Trophoblast cell (in vitro differentiated cells and primary cell): ENCODE measurements around the gene HES6.

Experiments
- DNase-seq, 2 donors: peaks; one replicate each; pipeline ENCODE4 v3.0.0-alpha.2; 2016
- H2AFZ ChIP-seq: 2 replicates; pipeline ENCODE4 v1.6.1; 2013; ENCODE audit warnings: low read length, moderate library complexity, mild to moderate bottlenecking; ENCODE audit not compliant: insufficient read depth, poor library complexity
- H2AK5ac ChIP-seq: 2 replicates; pipeline ENCODE4 v1.6.1; 2013; ENCODE audit warnings: mild to moderate bottlenecking, low read length
- H2BK120ac ChIP-seq: 2 replicates; pipeline ENCODE4 v1.6.1; 2013; ENCODE audit warnings: low read length, mild to moderate bottlenecking, moderate library complexity; ENCODE audit not compliant: insufficient read depth, poor library complexity
- H2BK12ac ChIP-seq: 2 replicates; pipeline ENCODE4 v1.6.1; 2013; ENCODE audit warnings: mild to moderate bottlenecking, low read length, moderate library complexity
- H2BK5ac ChIP-seq: 2 replicates; pipeline ENCODE4 v1.6.1; 2013; ENCODE audit warnings: low read length, low read depth, moderate library complexity, mild to moderate bottlenecking; ENCODE audit not compliant: poor library complexity
- H3K14ac ChIP-seq: 2 replicates; pipeline ENCODE4 v1.6.1; 2013; ENCODE audit warnings: mild to moderate bottlenecking, low read length
- H3K18ac ChIP-seq: 2 replicates; pipeline ENCODE4 v1.6.1; 2013; ENCODE audit warnings: mild to moderate bottlenecking, low read length
- H3K23ac ChIP-seq: 2 replicates; pipeline ENCODE4 v1.6.1; 2013; ENCODE audit warnings: low read length
- H3K27ac ChIP-seq: 2 replicates; pipeline ENCODE4 v1.5.1; 2013; ENCODE audit warnings: low read depth, mild to moderate bottlenecking, inconsistent platforms, low read length, moderate library complexity
- H3K27me3 ChIP-seq: 2 replicates; pipeline ENCODE4 v1.6.1; 2013; ENCODE audit warnings: inconsistent platforms, mild to moderate bottlenecking, low read length, moderate library complexity; ENCODE audit not compliant: insufficient read depth
- H3K36me3 ChIP-seq, 2 experiments: 1 replicate in 1 of 2; 2 replicates in 1 of 2; pipeline ENCODE4 v1.6.1; 2013; ENCODE audit warnings: low read length in 2 of 2, mild to moderate bottlenecking in 2 of 2, moderate library complexity in 1 of 2; ENCODE audit not compliant: insufficient read depth in 2 of 2, control insufficient read depth in 1 of 2
- H3K4ac ChIP-seq: 2 replicates; pipeline ENCODE4 v1.6.1; 2013; ENCODE audit warnings: low read depth, mild to moderate bottlenecking, low read length, moderate library complexity
- H3K4me1 ChIP-seq, 2 experiments: 1 replicate in 1 of 2; 2 replicates in 1 of 2; pipeline ENCODE4 v1.6.1; 2013; ENCODE audit warnings: low read length in 2 of 2, mild to moderate bottlenecking in 2 of 2, moderate library complexity in 1 of 2; ENCODE audit not compliant: insufficient read depth in 2 of 2, control insufficient read depth in 1 of 2
- H3K4me2 ChIP-seq: 2 replicates; pipeline ENCODE4 v1.6.1; 2013; ENCODE audit warnings: inconsistent platforms, mild to moderate bottlenecking, low read length, moderate library complexity
- H3K4me3 ChIP-seq: 2 replicates; pipeline ENCODE4 v1.5.1; 2013; ENCODE audit warnings: mild to moderate bottlenecking, low read depth, low read length, inconsistent platforms
- H3K79me1 ChIP-seq: one replicate; pipeline ENCODE4 v1.6.1; 2013; ENCODE audit warnings: low read length
- H3K79me2 ChIP-seq: 2 replicates; pipeline ENCODE4 v1.6.1; 2013; ENCODE audit warnings: low read length, mild to moderate bottlenecking; ENCODE audit not compliant: control insufficient read depth, insufficient read depth, poor library complexity
- H3K9ac ChIP-seq: 2 replicates; pipeline ENCODE4 v1.6.1; 2013; ENCODE audit warnings: mild to moderate bottlenecking, low read length
- H3K9me3 ChIP-seq: 2 replicates; pipeline ENCODE4 v1.6.1; 2013; ENCODE audit warnings: low read depth, mild to moderate bottlenecking, control low read depth, inconsistent platforms, low read length; ENCODE audit not compliant: insufficient read depth
- H4K12ac ChIP-seq: 2 replicates; pipeline ENCODE4 v1.6.1; 2013; ENCODE audit warnings: low read depth, mild to moderate bottlenecking, low read length, moderate library complexity
- H4K8ac ChIP-seq: 2 replicates; pipeline ENCODE4 v1.6.1; 2013; ENCODE audit warnings: low read depth, mild to moderate bottlenecking, low read length, moderate library complexity
- H4K91ac ChIP-seq: one replicate; pipeline ENCODE4 v1.6.1; 2013; ENCODE audit warnings: low read depth, mild to moderate bottlenecking, low read length, moderate library complexity
- WGBS: extraction: QIAGEN DNeasy Blood & Tissue Kit; methylation state at CpG from one replicate; pipeline ENCODE4 v1.1.7; 2013; ENCODE audit warnings: missing lambda C conversion rate; ENCODE audit not compliant: insufficient read length, insufficient coverage; ENCODE audit errors: extremely low coverage; 5-methylcytosine and 5-hydroxymethylcytosine counted together

Gene HES6

GRCh38 chr2:238202326-238203093 lies 37.3 kb downstream of the HES6 start:
- Histone ChIP-seq H4K8ac (peak overlapping the region; percentile 66), H3K79me1 (peaks cover 9% of the 10 kb centered on the region), H3K23ac (no peak overlapping the region), H2BK12ac (no peak overlapping the region), H3K4me2 (peak overlapping the region; percentile 63), H3K9me3 (no peaks in the 10 kb centered on the region), H3K79me2 (peaks cover 28% of the 10 kb centered on the region), H2BK5ac (peak overlapping the region; percentile 37), H3K27ac (no peak overlapping the region), H4K91ac (peak overlapping the region; percentile 53), H2BK120ac (peak overlapping the region; percentile 14), H3K4ac (peak overlapping the region; percentile 88), H3K27me3 (no peaks in the 10 kb centered on the region), H3K4me1 (peaks cover 5 to 11% of the 10 kb centered on the region in 2 experiments), H3K4me3 (peak overlapping the region; percentile 96), H4K12ac (peak overlapping the region; percentile 63), H2AFZ (peak overlapping the region; percentile 56), H3K14ac (peak overlapping the region; percentile 45), H2AK5ac (no peak overlapping the region), H3K18ac (peak overlapping the region; percentile 35), H3K36me3 (no peaks in the 10 kb centered on the region), H3K9ac (peak overlapping the region; percentile 97)
- peak in 1 of 2 donors; percentile 10 for DNase-seq
- WGBS, result no CpG with 5 or more reads among the region's 27 CpGs

GRCh38 chr2:238190445-238190844 lies 49.4 kb downstream of the HES6 start:
- Histone ChIP-seq H3K79me2 (no peaks in the 10 kb centered on the region), H2AFZ (no peak overlapping the region), H2AK5ac (no peak overlapping the region), H3K79me1 (no peaks in the 10 kb centered on the region), H2BK12ac (no peak overlapping the region), H3K4me3 (no peak overlapping the region), H4K12ac (no peak overlapping the region), H3K27ac (no peak overlapping the region), H3K36me3 (peaks cover 34 to 54% of the 10 kb centered on the region in 2 experiments), H3K9me3 (no peaks in the 10 kb centered on the region), H3K4me2 (no peak overlapping the region), H3K14ac (no peak overlapping the region), H2BK5ac (no peak overlapping the region), H4K91ac (no peak overlapping the region), H3K4me1 (no peaks in the 10 kb centered on the region), H2BK120ac (no peak overlapping the region), H4K8ac (no peak overlapping the region), H3K27me3 (no peaks in the 10 kb centered on the region), H3K18ac (no peak overlapping the region), H3K4ac (no peak overlapping the region), H3K9ac (no peak overlapping the region), H3K23ac (no peak overlapping the region)
- no peak for DNase-seq
- WGBS, result no CpG with 5 or more reads among the region's 2 CpGs
